ENCODE results near the gene DUSP22. TPM values are rescaled to one million over a fixed set of nuclear protein-coding genes. Genes with fewer than 3 reads are reported as not detected.

The DUSP22 gene
- total and polyA plus RNA-seq, 2 donors (not counting 1 experiment from before 2014, with no cell fraction given), result 117 to 133 TPM

DNA sequence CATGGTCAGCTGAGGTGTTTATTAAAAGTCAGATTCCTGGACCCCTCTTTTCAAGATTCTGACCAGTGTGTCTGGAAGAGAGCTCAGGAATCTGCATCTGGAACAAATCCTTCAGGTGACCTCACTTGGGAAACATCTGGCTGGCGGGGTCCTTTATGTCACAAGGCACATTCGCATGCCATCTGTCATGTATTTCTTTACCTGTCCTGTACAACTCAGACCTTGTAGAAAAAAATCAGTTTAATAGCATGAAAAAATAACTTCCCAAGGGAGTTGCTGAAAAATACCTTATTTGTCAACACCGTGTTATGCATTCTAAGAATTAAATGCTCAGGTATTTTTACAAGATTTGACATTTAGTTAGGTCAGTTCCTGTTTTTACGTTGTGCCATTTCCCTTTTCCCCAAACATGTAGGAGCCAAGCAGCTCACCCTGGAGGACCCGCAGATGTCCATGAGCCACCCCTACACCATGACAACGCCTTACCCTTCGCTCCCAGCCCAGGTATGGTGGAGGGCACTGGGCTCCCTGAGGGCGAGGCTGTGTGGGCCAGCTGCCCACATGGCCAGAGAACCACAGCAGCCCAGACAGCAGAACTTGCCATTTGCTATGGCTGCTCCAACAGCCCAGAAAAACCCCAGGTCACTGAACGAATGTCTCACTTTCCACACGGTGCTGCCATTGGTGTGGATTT, 103.3 kb downstream of the DUSP22 start:
- peak overlapping the region; percentile 83 for H3K27ac Mint-ChIP-seq
- H4K20me1 ChIP-seq (ENCODE audit: control insufficient read depth, insufficient read depth, low read length, poor library complexity, severe bottlenecking), result peaks cover 67% of the 10 kb centered on the region

DNA sequence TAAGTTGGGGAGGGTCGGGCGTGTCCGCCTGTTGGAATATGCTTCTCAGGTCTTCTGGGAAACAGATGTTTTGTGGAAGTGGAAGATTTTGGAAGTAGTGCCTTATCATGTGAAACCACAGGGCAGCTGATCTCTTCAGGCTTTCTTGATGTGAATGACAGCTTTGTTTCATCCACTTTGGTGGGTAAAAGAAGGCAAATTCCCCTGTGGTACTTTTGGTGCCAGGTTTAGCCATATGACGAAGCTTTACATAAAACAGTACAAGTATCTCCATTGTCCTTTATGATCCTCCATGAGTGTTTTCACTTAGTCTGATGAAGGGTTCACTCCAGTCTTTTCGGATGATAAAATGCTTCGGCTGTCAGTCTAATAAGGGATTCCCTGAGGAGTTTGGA, 103.8 kb downstream of the DUSP22 start:
- Histone ChIP-seq H4K20me1 (ENCODE audit: control insufficient read depth, insufficient read depth, low read length, poor library complexity, severe bottlenecking) (peaks cover 70% of the 10 kb centered on the region), H3K9ac (ENCODE audit: low read length) (no peak overlapping the region), H3K9me3 (ENCODE audit: control extremely low read depth in 1 of 3, control insufficient read depth in 2 of 3, insufficient read depth in 1 of 3, low read length in 2 of 3) (no peaks in the 10 kb centered on the region), H3K27ac (ENCODE audit: low read length in 2 of 2) (peak overlapping the region in 1 of 2 donors; percentile 46), H3K27me3 (replicated peaks in 1 of 4; ENCODE audit: control extremely low read depth in 1 of 4, control insufficient read depth in 3 of 4, insufficient read depth in 4 of 4, low read length in 3 of 4) (no peaks in the 10 kb centered on the region), H3K36me3 (replicated peaks in 1 of 2; ENCODE audit: control extremely low read depth in 1 of 2, control insufficient read depth in 1 of 2, extremely low read depth in 1 of 2, insufficient read depth in 2 of 2, low read length in 1 of 2) (peaks cover 7 to 72% of the 10 kb centered on the region in 2 experiments), H3K4me3 (ENCODE audit: control extremely low read depth in 1 of 5, extremely low read depth in 1 of 5, insufficient read depth in 1 of 5, low read depth in 2 of 5, low read length in 4 of 5) (no peak overlapping the region), H2AFZ (ENCODE audit: insufficient read depth, low read depth, low read length, poor library complexity, severe bottlenecking) (no peak overlapping the region), H3K4me2 (replicated peaks; ENCODE audit: low read depth, low read length, poor library complexity, severe bottlenecking) (peak overlapping the region; percentile 2), H3K4me1 (ENCODE audit: control insufficient read depth in 2 of 2, insufficient read depth in 2 of 2, low read length in 2 of 2) (peaks cover 52 to 63% of the 10 kb centered on the region in 2 donors), H3K79me2 (ENCODE audit: control insufficient read depth, insufficient read depth, low read length) (peaks cover 76% of the 10 kb centered on the region)
- ChIA-PET CTCF (interaction anchor here (1.4 to 8.8 kb wide), 2 partner anchors 8 to 207 kb away, joined by 3 to 72 read pairs; no protein-coding TSS in a partner anchor), POLR2A (no interaction called here)
- no peak for DNase-seq
- TF ChIP-seq, protein P1, sequence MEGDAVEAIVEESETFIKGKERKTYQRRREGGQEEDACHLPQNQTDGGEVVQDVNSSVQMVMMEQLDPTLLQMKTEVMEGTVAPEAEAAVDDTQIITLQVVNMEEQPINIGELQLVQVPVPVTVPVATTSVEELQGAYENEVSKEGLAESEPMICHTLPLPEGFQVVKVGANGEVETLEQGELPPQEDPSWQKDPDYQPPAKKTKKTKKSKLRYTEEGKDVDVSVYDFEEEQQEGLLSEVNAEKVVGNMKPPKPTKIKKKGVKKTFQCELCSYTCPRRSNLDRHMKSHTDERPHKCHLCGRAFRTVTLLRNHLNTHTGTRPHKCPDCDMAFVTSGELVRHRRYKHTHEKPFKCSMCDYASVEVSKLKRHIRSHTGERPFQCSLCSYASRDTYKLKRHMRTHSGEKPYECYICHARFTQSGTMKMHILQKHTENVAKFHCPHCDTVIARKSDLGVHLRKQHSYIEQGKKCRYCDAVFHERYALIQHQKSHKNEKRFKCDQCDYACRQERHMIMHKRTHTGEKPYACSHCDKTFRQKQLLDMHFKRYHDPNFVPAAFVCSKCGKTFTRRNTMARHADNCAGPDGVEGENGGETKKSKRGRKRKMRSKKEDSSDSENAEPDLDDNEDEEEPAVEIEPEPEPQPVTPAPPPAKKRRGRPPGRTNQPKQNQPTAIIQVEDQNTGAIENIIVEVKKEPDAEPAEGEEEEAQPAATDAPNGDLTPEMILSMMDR (IDR thresholded peaks at IDR 0.05), result no peak
- no peak for TF ChIP-seq EZH2 (IDR thresholded peaks at IDR 0.05; ENCODE audit: borderline replicate concordance, insufficient read depth, low read depth, low read length, poor library complexity, severe bottlenecking)
- no peaks in the 10 kb centered on the region for H3K9me3 Mint-ChIP-seq (ENCODE audit: insufficient read depth)
- peak overlapping the region; percentile 60 for H3K4me3 Mint-ChIP-seq
- H3K27ac Mint-ChIP-seq, result peak overlapping the region; percentile 83
- 98% methylated on average over 5 of the region's 6 CpGs for WGBS (ENCODE audit: insufficient coverage)
- ATAC-seq (ENCODE audit: low read depth), result no peak
- intact Hi-C loops (cut with micrococcal nuclease), result no loop called here
- H3K4me1 Mint-ChIP-seq, result peaks cover 67% of the 10 kb centered on the region
- H3K27me3 Mint-ChIP-seq, result no peaks in the 10 kb centered on the region

More for the DNA sequence above, 103.3 kb downstream of the DUSP22 start:
- TF ChIP-seq, protein P1 (IDR thresholded peaks at IDR 0.05), result no peak
- TF ChIP-seq EZH2 (IDR thresholded peaks at IDR 0.05; ENCODE audit: borderline replicate concordance, insufficient read depth, low read depth, low read length, poor library complexity, severe bottlenecking), result no peak
- POLR2A ChIA-PET, result interaction anchor here (0.7 to 5.0 kb wide), 2 partner anchors 9 to 96 kb away, joined by 3 to 35 read pairs; no protein-coding TSS in a partner anchor
- Histone ChIP-seq H3K9ac (ENCODE audit: low read length) (no peak overlapping the region), H3K27ac (ENCODE audit: low read length in 2 of 2) (peak overlapping the region in 1 of 2 donors; percentile 46), H3K4me1 (ENCODE audit: control insufficient read depth in 2 of 2, insufficient read depth in 2 of 2, low read length in 2 of 2) (peaks cover 55 to 67% of the 10 kb centered on the region in 2 donors), H3K27me3 (replicated peaks in 1 of 4; ENCODE audit: control extremely low read depth in 1 of 4, control insufficient read depth in 3 of 4, insufficient read depth in 4 of 4, low read length in 3 of 4) (no peaks in the 10 kb centered on the region), H2AFZ (ENCODE audit: insufficient read depth, low read depth, low read length, poor library complexity, severe bottlenecking) (no peak overlapping the region), H3K9me3 (ENCODE audit: control extremely low read depth in 1 of 3, control insufficient read depth in 2 of 3, insufficient read depth in 1 of 3, low read length in 2 of 3) (no peaks in the 10 kb centered on the region), H3K4me2 (replicated peaks; ENCODE audit: low read depth, low read length, poor library complexity, severe bottlenecking) (peak overlapping the region; percentile 2), H3K36me3 (replicated peaks in 1 of 2; ENCODE audit: control extremely low read depth in 1 of 2, control insufficient read depth in 1 of 2, extremely low read depth in 1 of 2, insufficient read depth in 2 of 2, low read length in 1 of 2) (peaks cover 7 to 67% of the 10 kb centered on the region in 2 experiments), H3K79me2 (ENCODE audit: control insufficient read depth, insufficient read depth, low read length) (peaks cover 72% of the 10 kb centered on the region), H3K4me3 (ENCODE audit: control extremely low read depth in 1 of 5, extremely low read depth in 1 of 5, insufficient read depth in 1 of 5, low read depth in 2 of 5, low read length in 4 of 5) (no peak overlapping the region)
- Mint-ChIP-seq H3K9me3 (ENCODE audit: insufficient read depth) (no peaks in the 10 kb centered on the region), H3K4me3 (peak overlapping the region; percentile 60), H3K4me1 (peaks cover 67% of the 10 kb centered on the region), H3K27me3 (no peaks in the 10 kb centered on the region)
- CTCF ChIA-PET, result interaction anchor here (1.4 to 8.8 kb wide), 3 partner anchors 9 to 206 kb away, joined by 3 to 72 read pairs (median 6); no protein-coding TSS in a partner anchor
- WGBS (ENCODE audit: insufficient coverage), result 81% methylated on average over 2 of the region's 10 CpGs
- ATAC-seq (ENCODE audit: low read depth) (no peak), DNase-seq (no peak)
- intact Hi-C loops (cut with micrococcal nuclease), result no loop called here
